Heart left ventricle (tissue), 13 donors: ENCODE results near the gene GABRQ.
A peak's percentile ranks its signal among the peaks of the same experiment; 100 is the strongest.

Experiments used
- CTCF ChIP-seq, 12 donors: fragments of 200-600 bp; sonication (generic) in 4 of 12; IDR thresholded peaks; one replicate each; pipeline versions ENCODE4 v1.5.0 to v1.8.0; 2018 to 2022; ENCODE audit warnings: antibody characterized with exemption in 12 of 12, mild to moderate bottlenecking in 5 of 12
- POLR2A ChIP-seq, 2 donors: fragments of 450-650 bp; IDR thresholded peaks; one replicate each; pipeline ENCODE4 v1.6.1; 2017; ENCODE audit warnings: antibody characterized with exemption in 2 of 2, mild to moderate bottlenecking in 2 of 2, moderate library complexity in 2 of 2
- donor health status: ischemic (EF 13 %, LVEDD 7.1; RV severe dilation, severe dysfunction).
- donor health status: DM: no; HTN: yes; CAD: no.
- donor health status: DM: no; HTN: no; CAD: no.
- donor health status: ischemic (EF 25% LVEDD 6.9; RV normal size, moderate dysfunction).
- donor health status: ischemic (EF 25% LVEDD 5.7; RV mildly dilated, moderate dysfunction).
- donor health status: ischemic (EF 35%, LVEDD 5.7; RV mildly dilated, moderate dysfunction).
- donor health status: nonischemic (EF 11% LVEDD 7.7; RV severe dilation, severe dysfunction).
- donor health status: DM: yes; HTN: yes; CAD: no.
- donor health status: PGD.
- donor health status: ischemic (EF 29% LVEDD 5.4; RV normal size, mild dysfunction).
- donor health status: nonischemic (EF 23%, LVEDD 6.1; RV moderate dilation, normal function).

GRCh38 chrX:152635941-152636340 is 1.8 kb upstream of the GABRQ start:
- peak; percentile 28 to 59 (median 44) for TF ChIP-seq CTCF (IDR thresholded peaks at IDR 0.05)
- TF ChIP-seq POLR2A (IDR thresholded peaks at IDR 0.05), result no peak
